Stimulated activated naive B cell treated with anti-CD40 and anti-IgM and Interleukin-4, amounts not matched to agents 10 μg/mL and 1 μg/mL and 100 μg/mL, for 72 hours (primary cell): ENCODE measurements around the gene NMRAL1.

Experiments
- ATAC-seq, 2 donors: fragments of 150-1000 bp; cut with Tn5 transposase; replicated peaks; 2 replicates each; pipeline ENCODE4 v1.10.0; 2021; ENCODE audit warnings: moderate library complexity in 1 of 2
- DNase-seq: peaks from one replicate; pipeline ENCODE4 v3.0.0; 2021
- H3K27ac Mint-ChIP-seq: one replicate; pipeline ENCODE4 v1.8.0; 2022; ENCODE audit warnings: mild to moderate bottlenecking, mixed read lengths
- H3K27me3 Mint-ChIP-seq, 2 donors: one replicate each; pipeline ENCODE4 v1.8.0; 2022; ENCODE audit warnings: mixed read lengths in 2 of 2
- H3K36me3 Mint-ChIP-seq, 2 donors: one replicate each; pipeline ENCODE4 v1.8.0; 2022; ENCODE audit warnings: mixed read lengths in 2 of 2, mild to moderate bottlenecking in 1 of 2
- H3K4me1 Mint-ChIP-seq, 2 donors: one replicate each; pipeline ENCODE4 v1.8.0; 2022; ENCODE audit warnings: mixed read lengths in 2 of 2, mild to moderate bottlenecking in 1 of 2
- H3K4me3 Mint-ChIP-seq, 2 donors: one replicate each; pipeline ENCODE4 v1.8.0; 2022; ENCODE audit warnings: mild to moderate bottlenecking in 2 of 2, mixed read lengths in 2 of 2, moderate library complexity in 1 of 2
- H3K9me3 Mint-ChIP-seq, 2 donors: one replicate each; pipeline ENCODE4 v1.8.0; 2022; ENCODE audit warnings: mixed read lengths in 2 of 2, mild to moderate bottlenecking in 1 of 2

NMRAL1 gene

DNA sequence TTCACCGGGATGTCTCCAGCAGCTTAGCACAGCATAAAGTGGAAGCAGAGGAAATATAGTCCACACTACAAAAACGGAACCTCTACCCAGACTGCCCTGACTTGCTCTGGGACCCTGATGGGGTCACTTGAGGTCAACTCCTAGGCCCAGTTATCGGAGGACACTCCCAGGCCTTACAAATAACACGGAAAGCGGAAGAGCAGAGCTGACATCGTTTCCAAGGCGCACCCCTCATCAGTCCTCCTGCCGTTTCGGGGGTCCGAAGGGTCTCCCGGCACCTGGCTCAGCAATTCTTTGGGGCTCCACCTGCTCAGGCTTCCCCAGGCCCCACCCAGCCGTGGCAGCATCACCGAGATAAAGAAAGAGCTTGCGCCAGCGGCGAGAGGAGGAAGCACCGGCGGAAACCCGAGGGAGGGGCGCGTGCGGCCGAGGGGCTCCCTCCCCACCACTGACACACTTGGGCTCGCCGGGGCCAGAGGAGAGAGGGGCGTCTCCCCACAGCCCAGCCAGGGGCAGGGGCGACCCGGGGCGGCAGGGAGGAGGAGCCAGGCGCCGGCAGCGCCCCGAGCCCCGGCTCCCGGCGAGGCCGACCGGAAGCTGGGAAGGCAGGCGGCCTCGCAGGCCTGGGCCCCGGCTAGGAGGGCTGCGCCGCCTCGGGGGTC, 58.8 kb downstream of the NMRAL1 start:
- Mint-ChIP-seq H3K27me3 (no peaks in the 10 kb centered on the region), H3K9me3 (no peaks in the 10 kb centered on the region), H3K4me1 (peaks cover 19 to 33% of the 10 kb centered on the region in 2 donors), H3K27ac (peak overlapping the region; percentile 97), H3K36me3 (peaks cover 7 to 18% of the 10 kb centered on the region in 2 donors), H3K4me3 (peak overlapping the region; percentile 89 to 93)
- peak; percentile 49 for DNase-seq
- ATAC-seq, result peak; percentile 26 to 38

DNA sequence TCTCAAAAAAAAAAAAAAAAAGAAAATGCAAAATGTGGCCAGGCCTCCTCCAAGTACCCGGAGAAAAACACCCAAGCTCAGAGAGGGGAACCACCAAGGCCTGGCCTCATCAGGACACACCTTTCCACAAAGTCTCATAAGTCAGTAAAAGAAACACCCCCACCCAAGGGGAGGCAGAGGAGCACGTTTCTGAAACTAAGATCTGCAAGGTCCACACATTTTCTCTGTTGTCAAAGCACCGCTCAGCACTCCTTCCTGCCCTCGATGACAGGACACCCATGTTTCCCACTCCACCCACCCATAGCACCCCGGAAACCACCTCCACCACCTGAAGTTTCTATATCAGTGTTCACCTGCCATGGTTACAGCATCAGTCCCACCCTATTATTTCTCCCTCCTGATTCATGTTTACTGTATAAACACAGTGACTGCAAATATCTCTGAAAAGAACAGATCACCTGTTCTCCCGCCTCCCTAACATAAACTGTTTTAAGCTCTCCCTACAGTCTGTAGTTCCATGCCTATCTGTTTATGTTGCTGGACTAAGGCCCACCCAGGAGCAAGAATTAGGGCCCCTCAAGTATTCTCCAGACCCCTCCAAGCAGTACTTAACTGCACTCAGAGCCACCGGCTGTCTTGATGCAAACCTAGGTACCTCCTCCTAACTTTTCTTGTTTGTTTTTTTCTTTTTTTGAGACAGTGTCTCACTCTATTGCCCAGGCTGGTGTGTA, 60.1 kb downstream of the NMRAL1 start:
- DNase-seq (peak; percentile 68), ATAC-seq (peak; percentile 35 to 63)
- Mint-ChIP-seq H3K27ac (peak overlapping the region; percentile 86), H3K4me1 (peaks cover 19 to 34% of the 10 kb centered on the region in 2 donors), H3K9me3 (no peaks in the 10 kb centered on the region), H3K36me3 (peaks cover 8 to 19% of the 10 kb centered on the region in 2 donors), H3K4me3 (peak overlapping the region; percentile 89 to 93), H3K27me3 (no peaks in the 10 kb centered on the region)

DNA sequence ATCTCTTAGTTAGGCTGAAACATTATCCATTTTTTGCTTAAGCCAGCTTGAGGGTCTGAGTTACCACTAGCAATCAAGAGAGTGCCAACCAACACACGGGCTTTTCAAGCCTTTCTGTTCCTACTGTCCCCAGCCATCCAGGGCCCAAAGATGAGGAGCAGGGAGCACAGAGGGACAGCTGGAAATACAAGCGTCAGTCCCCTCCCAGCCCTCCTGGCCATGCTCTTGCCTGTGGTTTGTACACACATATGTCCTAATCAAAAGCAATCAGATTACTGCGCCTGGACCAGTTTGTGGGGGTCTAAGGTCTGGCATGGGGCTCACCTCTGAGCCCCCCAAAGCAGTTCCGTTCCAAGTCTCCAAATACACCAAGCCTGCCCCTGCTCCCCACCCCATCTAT, 61.6 kb downstream of the NMRAL1 start:
- Mint-ChIP-seq H3K9me3 (no peaks in the 10 kb centered on the region), H3K4me3 (no peak overlapping the region), H3K27me3 (no peaks in the 10 kb centered on the region), H3K36me3 (peaks cover 8 to 19% of the 10 kb centered on the region in 2 donors), H3K27ac (no peak overlapping the region), H3K4me1 (peaks cover 19 to 34% of the 10 kb centered on the region in 2 donors)
- ATAC-seq (no peak), DNase-seq (no peak)

DNA sequence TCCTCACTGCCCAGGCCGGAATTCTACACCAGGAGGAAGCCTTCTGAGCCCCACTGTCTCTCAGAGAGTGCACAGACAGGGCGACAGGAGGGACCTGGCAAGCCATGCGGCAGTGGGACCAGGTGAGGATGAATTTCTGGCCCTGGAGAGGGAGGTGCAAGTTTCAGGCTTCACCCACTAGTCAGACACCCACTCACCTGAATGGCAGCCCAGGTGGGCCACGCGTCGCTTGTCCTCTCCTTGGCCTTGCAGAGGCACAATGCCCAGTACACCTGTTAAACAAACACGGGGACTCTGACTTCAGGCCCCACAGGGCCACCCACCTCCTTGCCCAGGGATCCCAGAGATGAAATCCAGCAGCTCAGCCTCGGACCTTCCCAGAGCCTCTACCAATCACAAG, 62.3 kb downstream of the NMRAL1 start:
- ATAC-seq, result no peak
- Mint-ChIP-seq H3K4me3 (no peak overlapping the region), H3K9me3 (no peaks in the 10 kb centered on the region), H3K27ac (peak overlapping the region; percentile 38), H3K4me1 (peaks cover 19 to 33% of the 10 kb centered on the region in 2 donors), H3K27me3 (no peaks in the 10 kb centered on the region), H3K36me3 (peaks cover 8 to 19% of the 10 kb centered on the region in 2 donors)
- DNase-seq, result no peak
